DMS53 treated with DMSO at 0.1 percent for 48 hours (cell line): Measurements from ENCODE around the gene SCFD2.

Experiments
- DNase-seq: peaks from one replicate; lab custom pipeline; 2025; ENCODE audit not compliant: unreplicated experiment; lab: John Stamatoyannopoulos, UW

SCFD2 gene

DNA sequence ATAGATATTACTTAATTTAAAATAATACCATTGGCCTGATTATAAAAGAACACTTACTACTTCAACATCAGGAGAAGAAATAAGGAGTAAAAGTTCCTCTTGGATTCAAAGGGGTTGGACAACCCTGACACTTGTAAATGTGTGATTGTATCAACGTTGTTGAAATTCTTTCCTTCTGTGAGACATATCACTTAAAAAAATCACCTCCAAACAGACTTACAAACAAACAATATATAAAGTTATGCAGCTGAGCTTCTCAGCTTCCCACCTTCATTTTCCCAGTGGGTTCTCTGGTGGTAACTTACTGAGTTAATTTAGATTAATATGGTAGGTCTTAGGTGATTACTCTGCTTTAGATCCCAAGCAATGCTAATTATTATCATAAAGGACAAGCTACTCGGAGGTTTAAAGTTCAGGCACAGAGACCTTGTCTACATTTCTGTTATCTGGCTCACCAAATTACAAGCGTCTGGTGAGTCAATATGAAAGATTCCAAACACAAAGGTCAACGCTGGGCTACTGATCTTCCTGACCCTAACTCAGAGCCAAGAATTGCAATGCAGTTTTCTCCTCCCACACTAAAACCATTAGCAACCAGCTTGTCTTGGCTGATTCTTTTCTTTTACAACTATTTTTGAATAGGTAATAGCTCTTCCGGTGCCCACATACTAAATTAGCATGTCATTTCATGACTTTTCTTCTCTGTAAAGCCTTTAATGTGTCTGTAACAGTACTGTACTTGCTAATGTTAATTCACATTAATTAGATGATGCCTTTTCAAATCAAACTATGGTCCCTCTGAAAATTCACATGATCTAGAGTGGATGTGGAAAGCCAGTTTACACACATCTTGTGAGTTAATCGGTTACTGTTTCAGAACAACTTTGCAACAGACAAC is 346.1 kb downstream of the SCFD2 start:
- DNase-seq, result no peak

DNA sequence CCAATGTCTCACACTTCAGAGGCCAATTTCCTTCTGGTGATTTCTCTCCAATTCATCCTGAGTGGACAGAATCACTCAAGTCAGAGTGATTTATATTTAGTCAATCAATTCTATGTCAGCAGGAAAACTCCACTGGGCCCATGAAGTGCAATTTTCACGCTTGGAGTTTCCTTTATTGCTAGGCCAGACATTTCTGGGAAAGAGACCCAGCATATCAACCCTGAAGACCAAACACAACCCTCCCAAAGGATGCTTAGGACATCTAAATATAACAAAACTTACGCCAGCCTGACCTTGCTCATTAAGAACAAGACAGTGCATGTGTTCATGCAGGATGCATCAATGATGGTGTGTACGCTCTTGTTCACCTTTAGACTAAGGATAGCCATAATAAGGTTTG is 347.4 kb downstream of the SCFD2 start:
- no peak for DNase-seq

- DNase-seq, result no peak
Observed at GRCh38 chr4:53016099-53016820, 349.6 kb downstream of the SCFD2 start.

DNA sequence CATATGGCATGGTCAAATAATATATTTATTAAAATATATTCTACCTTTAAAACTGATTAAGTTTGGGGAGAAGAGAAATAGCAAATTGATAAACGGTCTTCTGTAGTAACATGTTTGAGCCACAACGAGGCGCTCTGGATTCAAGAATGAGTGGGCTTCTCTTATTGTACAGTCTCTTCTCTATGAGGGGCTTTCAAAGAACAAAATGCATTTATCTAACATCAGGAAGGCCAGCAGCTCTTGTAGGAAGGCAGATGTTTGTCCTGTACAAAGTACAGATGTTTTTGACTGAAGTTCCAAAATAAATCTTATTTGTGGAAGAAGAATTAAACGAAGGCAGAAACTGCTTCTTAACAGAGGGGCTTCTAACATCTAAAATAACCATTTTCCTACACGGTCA is 350.2 kb downstream of the SCFD2 start:
- no peak for DNase-seq

DNA sequence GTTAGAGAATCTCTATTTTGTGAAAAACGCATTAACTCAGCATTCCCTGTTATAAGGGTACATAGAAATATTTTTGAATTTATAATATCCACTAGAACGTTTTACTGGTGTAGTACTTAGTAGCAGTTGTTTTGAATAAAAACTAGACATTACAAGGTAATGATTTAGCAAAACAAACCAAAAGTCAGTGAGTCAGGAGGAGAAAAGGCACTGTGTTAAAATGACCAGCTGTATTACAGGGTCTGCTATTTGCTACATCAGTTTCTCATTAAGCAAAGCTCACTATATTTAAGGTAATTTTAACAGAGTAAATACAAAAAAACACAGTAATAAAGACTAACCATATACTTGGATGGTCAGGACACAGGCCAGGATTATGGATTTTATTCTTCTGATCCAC is 351.0 kb downstream of the SCFD2 start:
- no peak for DNase-seq

DNA sequence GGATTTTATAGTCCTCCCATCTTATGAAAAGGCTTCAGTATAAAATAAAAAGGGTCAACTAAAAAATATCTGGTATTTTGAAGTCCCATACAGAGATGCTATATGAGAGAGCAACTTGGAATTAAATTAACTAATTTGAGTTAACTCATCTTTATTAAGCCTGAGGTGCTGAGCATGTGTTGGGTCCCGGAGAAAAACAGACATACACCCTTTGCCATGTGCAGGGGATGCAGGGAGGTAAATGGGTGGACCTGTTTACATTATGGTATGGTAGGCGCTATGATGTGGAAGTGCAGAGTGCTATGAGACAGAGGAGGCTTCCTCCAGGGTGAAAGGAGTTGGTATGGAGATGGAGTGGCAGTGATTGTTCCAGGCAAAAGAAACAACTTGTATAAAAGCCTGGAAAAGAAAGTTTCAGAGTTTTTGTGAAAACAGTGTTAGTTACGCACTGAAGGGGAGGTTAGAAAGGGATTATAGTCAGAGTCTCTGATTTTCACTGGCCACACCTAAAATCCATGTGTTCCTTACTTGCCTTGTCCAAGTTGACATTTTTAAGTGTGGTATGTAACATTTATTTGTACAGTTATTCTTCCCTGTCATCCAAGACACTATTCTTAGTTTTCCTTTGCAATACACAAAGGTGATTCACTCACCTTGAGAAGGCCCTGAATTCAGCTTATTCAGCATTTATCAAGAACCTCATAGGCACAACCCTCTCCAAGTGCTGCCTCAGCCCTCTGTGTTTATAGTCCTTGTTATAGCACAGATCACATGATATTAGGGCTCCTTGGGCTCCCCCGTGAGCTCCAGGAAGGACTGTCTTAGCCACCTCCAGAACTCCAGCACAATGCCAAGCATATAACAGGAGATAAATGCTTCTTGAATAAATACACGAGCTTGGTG is 351.7 kb downstream of the SCFD2 start:
- no peak for DNase-seq

- no peak for DNase-seq
Observed at GRCh38 chr4:53012738-53013137, 353.1 kb downstream of the SCFD2 start.

- DNase-seq, result no peak
Observed at GRCh38 chr4:53011259-53011905, 354.5 kb downstream of the SCFD2 start.

GRCh38 chr4:53010318-53010717 is 355.5 kb downstream of the SCFD2 start:
- no peak for DNase-seq

DNA sequence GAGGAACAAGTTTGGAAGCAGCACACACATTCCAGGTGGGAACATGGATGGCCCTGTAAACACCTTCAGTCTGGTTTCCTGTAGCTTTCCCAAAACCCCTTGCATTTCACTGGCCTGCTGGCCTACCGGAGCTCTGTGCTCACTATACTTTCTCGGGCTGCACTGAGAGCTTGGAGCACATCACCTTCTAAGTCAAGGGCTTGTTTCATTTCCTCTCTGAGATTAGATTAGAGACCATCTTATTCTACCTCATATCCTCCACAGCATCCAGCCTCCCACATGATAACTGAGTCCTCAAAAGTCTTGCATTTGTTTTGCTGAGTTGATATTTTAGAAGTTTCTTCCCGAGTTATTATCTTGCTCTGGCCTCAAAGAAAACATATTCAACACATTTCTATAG is 356.0 kb downstream of the SCFD2 start:
- no peak for DNase-seq

DNA sequence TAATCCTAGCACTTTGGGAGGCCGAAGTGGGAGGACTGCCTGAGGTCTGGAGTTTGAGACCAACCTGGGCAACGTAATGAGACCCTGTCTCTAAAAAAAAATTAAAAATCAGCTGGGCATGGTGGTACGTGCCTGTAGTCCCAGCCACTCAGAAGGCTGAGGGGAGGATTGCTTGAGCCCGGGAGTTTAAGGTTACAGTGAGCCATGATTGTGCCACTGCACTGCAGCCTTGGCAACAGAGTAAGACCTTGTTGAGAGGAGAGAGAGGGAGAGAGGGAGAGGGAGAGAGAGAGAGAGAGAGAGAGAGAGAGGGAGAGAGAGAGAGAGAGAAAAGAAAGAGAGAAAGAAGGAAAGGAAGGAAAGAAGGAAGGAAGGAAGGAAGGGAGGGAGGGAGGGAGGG is 358.8 kb downstream of the SCFD2 start:
- no peak for DNase-seq

DNA sequence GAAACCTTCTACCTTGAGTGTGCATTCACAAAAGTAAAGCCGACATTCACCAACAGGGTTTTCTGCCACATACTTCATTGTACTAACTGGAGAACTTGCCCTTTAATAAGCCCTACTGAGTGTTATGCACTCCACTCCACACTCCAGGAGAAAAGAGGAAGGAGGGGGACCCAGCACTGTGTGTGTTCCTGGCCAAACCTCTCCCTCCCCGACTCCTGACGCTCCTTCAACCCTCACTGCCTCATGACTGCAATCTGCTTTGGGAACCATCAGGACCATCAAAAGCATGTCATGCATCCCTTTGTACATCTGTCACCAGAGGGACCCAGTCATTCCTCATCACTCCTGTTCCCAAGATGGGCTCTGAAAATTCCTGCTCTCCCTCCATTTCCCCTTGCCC is 360.1 kb downstream of the SCFD2 start:
- no peak for DNase-seq

- DNase-seq, result no peak
Observed at GRCh38 chr4:53005149-53005546, 360.7 kb downstream of the SCFD2 start.

DNA sequence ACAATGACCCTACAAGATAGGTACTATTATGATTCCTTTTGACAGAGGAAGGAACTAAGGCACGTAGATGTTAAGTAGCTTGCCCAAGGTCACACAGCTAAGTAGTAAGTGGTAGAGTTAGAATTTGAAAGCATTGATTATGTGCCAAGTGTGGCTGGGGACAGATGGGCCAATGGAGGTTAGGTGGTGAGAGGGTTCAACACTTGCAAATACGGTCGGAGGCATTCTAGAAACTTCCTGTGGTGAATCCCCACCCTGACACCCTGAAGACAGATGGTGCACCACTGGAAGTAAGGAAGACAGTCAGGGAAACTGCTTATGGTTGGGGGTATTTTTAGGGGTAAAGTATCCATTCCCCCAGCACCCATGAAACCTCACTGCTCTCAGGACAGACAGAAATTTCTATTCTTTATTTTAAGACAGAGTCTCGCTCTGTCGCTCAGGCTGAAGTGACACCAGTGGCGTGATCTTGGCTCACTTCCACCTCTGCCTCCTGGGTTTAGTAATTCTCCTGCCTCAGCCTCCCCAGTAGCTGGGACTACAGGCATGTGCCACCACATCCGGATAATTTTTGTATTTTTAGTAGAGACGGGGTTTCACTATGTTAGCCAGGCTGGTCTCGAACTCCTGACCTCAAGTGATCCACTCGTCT is 361.2 kb downstream of the SCFD2 start:
- no peak for DNase-seq

DNA sequence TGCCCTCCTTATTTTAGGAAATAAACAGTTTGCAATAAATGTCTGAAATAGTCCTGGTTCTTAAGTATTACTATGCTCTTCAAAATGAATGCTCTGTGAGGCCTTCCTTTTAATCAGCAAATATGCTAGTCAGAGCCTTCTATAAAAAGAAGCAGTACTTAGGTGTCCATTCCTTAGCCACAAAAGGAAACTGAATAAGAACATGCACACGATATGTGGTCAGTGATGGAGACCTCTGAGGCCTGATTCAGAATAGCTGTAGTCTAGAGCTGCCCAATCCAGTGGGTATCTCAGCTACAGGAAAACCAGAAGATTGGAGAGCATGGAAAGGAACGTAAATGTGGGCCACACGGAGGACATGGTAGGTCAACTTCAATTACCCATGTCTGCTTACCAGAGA is 361.9 kb downstream of the SCFD2 start:
- no peak for DNase-seq

GRCh38 chr4:53000560-53000959 is 365.3 kb downstream of the SCFD2 start:
- DNase-seq, result no peak

GRCh38 chr4:52999626-53000025 is 366.2 kb downstream of the SCFD2 start:
- no peak for DNase-seq

GRCh38 chr4:52998413-52998812 is 367.4 kb downstream of the SCFD2 start:
- no peak for DNase-seq

- DNase-seq, result no peak
Observed at GRCh38 chr4:52997132-52997416, 368.8 kb downstream of the SCFD2 start.

GRCh38 chr4:52996261-52997131 is 369.4 kb downstream of the SCFD2 start:
- DNase-seq, result no peak
